Tibial artery (tissue), 4 donors: Measurements from ENCODE around the gene SLX9.

Experiments used
- DNase-seq, 2 donors: peaks; one replicate each; pipeline ENCODE4 v3.0.0-alpha.2; 2019
- H3K27ac ChIP-seq, 2 donors: fragments of 200-600 bp; sonication (generic) in 1 of 2; 1 replicate in 1 of 2; 2 replicates in 1 of 2; pipeline ENCODE4 v1.5.1; 2018 to 2019; ENCODE audit warnings: mild to moderate bottlenecking in 1 of 2
- H3K27me3 ChIP-seq, 2 donors: fragments of 200-600 bp; sonication (generic) in 1 of 2; one replicate each; pipeline versions ENCODE4 v1.5.1 to v1.6.0; 2016 to 2019
- H3K36me3 ChIP-seq, 3 donors: fragments of 200-600 bp; sonication (generic) in 2 of 3; one replicate each; pipeline ENCODE4 v1.5.1; 2016 to 2019; ENCODE audit warnings: mild to moderate bottlenecking in 2 of 3
- H3K4me1 ChIP-seq, 4 donors: fragments of 200-600 bp; sonication (generic) in 2 of 4; 1 replicate in 3 of 4; 2 replicates in 1 of 4; pipeline ENCODE4 v1.5.1; 2016 to 2019
- H3K4me3 ChIP-seq, 2 donors: fragments of 200-600 bp; sonication (generic) in 1 of 2; 1 replicate in 1 of 2; 2 replicates in 1 of 2; pipeline ENCODE4 v1.5.1; 2018 to 2019; ENCODE audit warnings: mild to moderate bottlenecking in 2 of 2
- H3K9me3 ChIP-seq, 3 donors: fragments of 200-600 bp; sonication (generic) in 1 of 3; one replicate each; pipeline ENCODE4 v1.5.1; 2016 to 2019
- intact Hi-C: fragments of 100-400 bp; cut with DNase I; formaldehyde crosslinking; loops from one replicate; pipeline ENCODE4 v1.15.0; 2023; ENCODE audit warnings: low total_unique reads
- TF ChIP-seq, protein P1 (sequence below), 2 experiments: fragments of 200-600 bp in 1 of 2; fragments of 450-650 bp in 1 of 2; IDR thresholded peaks; one replicate each; pipeline ENCODE4 v1.5.1; 2017 to 2019; ENCODE audit warnings: antibody characterized with exemption in 2 of 2, mild to moderate bottlenecking in 1 of 2, moderate library complexity in 1 of 2

The SLX9 gene

DNA sequence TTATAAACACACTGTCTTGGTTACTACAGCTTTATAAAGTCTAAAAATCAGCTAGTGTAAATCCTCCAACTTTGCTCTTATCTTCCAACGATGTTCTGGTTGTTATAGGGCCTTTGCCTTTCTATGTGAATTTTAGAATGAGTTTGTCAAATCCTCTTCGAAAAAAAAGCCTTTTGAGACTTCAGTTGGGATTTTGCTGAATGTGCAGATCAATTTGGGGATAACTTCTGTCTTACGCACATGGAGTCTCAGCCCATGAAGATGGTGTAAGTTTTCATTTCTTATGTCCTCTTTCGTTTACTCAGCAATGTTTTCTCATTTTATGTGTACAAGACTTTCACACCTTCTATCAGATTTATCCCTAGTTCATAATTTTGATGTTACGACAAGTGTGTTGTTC is 69.8 kb downstream of the SLX9 start:
- Histone ChIP-seq H3K4me1 (peaks cover 3 to 34% (median 27%) of the 10 kb centered on the region in 4 donors), H3K27me3 (no peaks in the 10 kb centered on the region), H3K9me3 (peaks cover 0 to 4% (median 0%) of the 10 kb centered on the region in 3 donors), H3K36me3 (no peaks in the 10 kb centered on the region), H3K27ac (no peak overlapping the region), H3K4me3 (no peak overlapping the region)
- TF ChIP-seq, protein P1, sequence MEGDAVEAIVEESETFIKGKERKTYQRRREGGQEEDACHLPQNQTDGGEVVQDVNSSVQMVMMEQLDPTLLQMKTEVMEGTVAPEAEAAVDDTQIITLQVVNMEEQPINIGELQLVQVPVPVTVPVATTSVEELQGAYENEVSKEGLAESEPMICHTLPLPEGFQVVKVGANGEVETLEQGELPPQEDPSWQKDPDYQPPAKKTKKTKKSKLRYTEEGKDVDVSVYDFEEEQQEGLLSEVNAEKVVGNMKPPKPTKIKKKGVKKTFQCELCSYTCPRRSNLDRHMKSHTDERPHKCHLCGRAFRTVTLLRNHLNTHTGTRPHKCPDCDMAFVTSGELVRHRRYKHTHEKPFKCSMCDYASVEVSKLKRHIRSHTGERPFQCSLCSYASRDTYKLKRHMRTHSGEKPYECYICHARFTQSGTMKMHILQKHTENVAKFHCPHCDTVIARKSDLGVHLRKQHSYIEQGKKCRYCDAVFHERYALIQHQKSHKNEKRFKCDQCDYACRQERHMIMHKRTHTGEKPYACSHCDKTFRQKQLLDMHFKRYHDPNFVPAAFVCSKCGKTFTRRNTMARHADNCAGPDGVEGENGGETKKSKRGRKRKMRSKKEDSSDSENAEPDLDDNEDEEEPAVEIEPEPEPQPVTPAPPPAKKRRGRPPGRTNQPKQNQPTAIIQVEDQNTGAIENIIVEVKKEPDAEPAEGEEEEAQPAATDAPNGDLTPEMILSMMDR (IDR thresholded peaks at IDR 0.05): no peak
- no peak for DNase-seq
- intact Hi-C loops: no loop called here

- H3K27me3 ChIP-seq: no peaks in the 10 kb centered on the region
- intact Hi-C loops: no loop called here
- peak overlapping the region in 1 of 2 donors; percentile 100 for H3K27ac ChIP-seq
- peak in 1 of 2 donors; percentile 27 for DNase-seq
- H3K4me3 ChIP-seq: no peak overlapping the region
- peaks cover 3 to 39% (median 32%) of the 10 kb centered on the region in 4 donors for H3K4me1 ChIP-seq
- TF ChIP-seq, protein P1 (IDR thresholded peaks at IDR 0.05): no peak
- H3K9me3 ChIP-seq: peaks cover 0 to 4% (median 0%) of the 10 kb centered on the region in 3 donors
- H3K36me3 ChIP-seq: no peaks in the 10 kb centered on the region
Measured at GRCh38 chr21:45010096-45010495, 70.3 kb downstream of the SLX9 start.

- H3K4me3 ChIP-seq: no peak overlapping the region
- H3K27me3 ChIP-seq: no peaks in the 10 kb centered on the region
- peak; percentile 20 to 53 for DNase-seq
- H3K9me3 ChIP-seq: peaks cover 0 to 2% (median 0%) of the 10 kb centered on the region in 3 donors
- H3K36me3 ChIP-seq: no peaks in the 10 kb centered on the region
- TF ChIP-seq, protein P1 (IDR thresholded peaks at IDR 0.05): no peak
- peaks cover 3 to 42% (median 38%) of the 10 kb centered on the region in 4 donors for H3K4me1 ChIP-seq
- peak overlapping the region in 1 of 2 donors; percentile 100 for H3K27ac ChIP-seq
- intact Hi-C loops: no loop called here
Measured at GRCh38 chr21:45010860-45011259, 71.0 kb downstream of the SLX9 start.

- TF ChIP-seq, protein P1 (IDR thresholded peaks at IDR 0.05): no peak
- H3K27me3 ChIP-seq: no peaks in the 10 kb centered on the region
- DNase-seq: peak in 1 of 2 donors; percentile 68
- intact Hi-C loops: no loop called here
- no peaks in the 10 kb centered on the region for H3K9me3 ChIP-seq
- peaks cover 3 to 48% (median 41%) of the 10 kb centered on the region in 4 donors for H3K4me1 ChIP-seq
- no peaks in the 10 kb centered on the region for H3K36me3 ChIP-seq
- no peak overlapping the region for H3K4me3 ChIP-seq
- peak overlapping the region in 1 of 2 donors; percentile 100 for H3K27ac ChIP-seq
Measured at GRCh38 chr21:45011426-45011825, 71.6 kb downstream of the SLX9 start.

- intact Hi-C loops: no loop called here
- Histone ChIP-seq H3K27ac (peak overlapping the region; percentile 99 to 100), H3K4me3 (no peak overlapping the region), H3K4me1 (peaks cover 3 to 55% (median 44%) of the 10 kb centered on the region in 4 donors), H3K36me3 (no peaks in the 10 kb centered on the region), H3K9me3 (no peaks in the 10 kb centered on the region), H3K27me3 (no peaks in the 10 kb centered on the region)
- TF ChIP-seq, protein P1 (IDR thresholded peaks at IDR 0.05): no peak
- DNase-seq: peak; percentile 27 to 77
Measured at GRCh38 chr21:45011911-45012661, 72.3 kb downstream of the SLX9 start.
